Fibroblast of pulmonary artery (primary cell): Measurements from ENCODE around the gene CTNND1.

Experiments used
- DNase-seq: peaks from one replicate; pipeline ENCODE4 v3.0.0-alpha.2; 2010; ENCODE audit warnings: low read depth
- H3K4me3 ChIP-seq: replicated peaks from 2 replicates; pipeline ENCODE4 v1.5.1; 2011; ENCODE audit warnings: low read depth, mild to moderate bottlenecking, control low read depth, low read length, moderate library complexity
- TF ChIP-seq, protein P1 (sequence below): IDR thresholded peaks from 2 replicates; pipeline ENCODE4 v1.5.1; 2011; ENCODE audit warnings: mild to moderate bottlenecking, control low read depth, low read length, inconsistent platforms; ENCODE audit errors: missing control alignments

The CTNND1 gene

DNA sequence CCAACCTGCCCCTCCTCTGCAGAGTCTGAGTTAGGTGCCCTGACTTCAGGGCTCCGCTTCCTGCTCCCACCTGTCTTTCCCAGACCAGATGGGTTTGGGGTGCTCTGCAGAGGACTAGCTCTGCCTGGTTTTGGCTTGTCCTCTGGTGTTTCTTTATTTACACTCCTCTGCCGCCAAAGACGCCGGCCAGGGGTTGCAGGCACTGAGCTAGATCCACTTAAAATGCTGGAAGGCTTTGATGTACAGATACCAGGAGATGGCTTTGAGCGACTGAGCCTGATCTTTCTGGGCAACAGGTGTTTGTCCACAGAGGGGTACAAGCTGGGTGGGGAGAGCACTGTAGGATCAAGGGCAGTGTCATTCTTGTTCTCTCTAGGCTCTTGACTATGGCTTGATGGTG, 16.4 kb upstream of the CTNND1 start:
- TF ChIP-seq, protein P1, sequence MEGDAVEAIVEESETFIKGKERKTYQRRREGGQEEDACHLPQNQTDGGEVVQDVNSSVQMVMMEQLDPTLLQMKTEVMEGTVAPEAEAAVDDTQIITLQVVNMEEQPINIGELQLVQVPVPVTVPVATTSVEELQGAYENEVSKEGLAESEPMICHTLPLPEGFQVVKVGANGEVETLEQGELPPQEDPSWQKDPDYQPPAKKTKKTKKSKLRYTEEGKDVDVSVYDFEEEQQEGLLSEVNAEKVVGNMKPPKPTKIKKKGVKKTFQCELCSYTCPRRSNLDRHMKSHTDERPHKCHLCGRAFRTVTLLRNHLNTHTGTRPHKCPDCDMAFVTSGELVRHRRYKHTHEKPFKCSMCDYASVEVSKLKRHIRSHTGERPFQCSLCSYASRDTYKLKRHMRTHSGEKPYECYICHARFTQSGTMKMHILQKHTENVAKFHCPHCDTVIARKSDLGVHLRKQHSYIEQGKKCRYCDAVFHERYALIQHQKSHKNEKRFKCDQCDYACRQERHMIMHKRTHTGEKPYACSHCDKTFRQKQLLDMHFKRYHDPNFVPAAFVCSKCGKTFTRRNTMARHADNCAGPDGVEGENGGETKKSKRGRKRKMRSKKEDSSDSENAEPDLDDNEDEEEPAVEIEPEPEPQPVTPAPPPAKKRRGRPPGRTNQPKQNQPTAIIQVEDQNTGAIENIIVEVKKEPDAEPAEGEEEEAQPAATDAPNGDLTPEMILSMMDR = no peak
- no peak for DNase-seq
- H3K4me3 ChIP-seq = no peak overlapping the region

DNA sequence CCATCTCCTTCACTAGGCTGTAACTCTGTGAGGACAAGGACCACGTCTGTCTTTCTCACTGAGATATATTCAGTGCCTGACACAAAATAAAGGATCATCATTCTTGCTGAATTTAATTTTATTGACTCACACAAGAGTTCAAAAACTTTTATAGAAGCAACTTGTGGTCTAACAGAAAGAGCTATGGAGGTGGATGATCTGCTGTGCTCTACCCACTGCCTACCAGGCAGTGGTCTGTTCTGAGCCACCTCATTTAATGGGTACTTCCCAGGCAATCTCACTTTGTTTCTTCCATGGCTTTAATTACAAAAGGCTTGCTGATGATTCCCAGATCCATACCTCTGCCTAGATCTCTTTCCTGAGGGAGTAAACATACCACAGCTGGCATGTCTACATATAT, 14.7 kb upstream of the CTNND1 start:
- TF ChIP-seq, protein P1 = no peak
- no peak overlapping the region for H3K4me3 ChIP-seq
- no peak for DNase-seq

DNA sequence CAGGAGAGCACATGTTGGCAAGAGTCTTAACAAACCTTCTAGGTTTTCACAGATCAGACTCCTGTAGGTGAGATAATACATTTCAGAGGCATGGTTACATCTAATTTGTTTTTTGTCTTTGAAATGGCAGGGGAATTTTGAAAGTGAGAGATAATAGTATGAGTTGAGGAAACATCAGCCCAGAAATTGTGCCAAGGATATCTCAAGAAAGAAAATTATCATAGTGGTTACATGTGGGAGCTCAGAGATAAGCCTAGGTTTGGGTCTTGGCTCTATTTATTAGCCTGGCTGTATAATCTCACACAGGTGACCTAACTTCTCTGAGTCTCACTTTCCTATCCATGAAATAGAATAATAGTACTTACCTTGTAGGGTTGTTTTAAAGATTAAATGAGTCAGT, 10.4 kb upstream of the CTNND1 start:
- no peak overlapping the region for H3K4me3 ChIP-seq
- TF ChIP-seq, protein P1 = no peak
- DNase-seq = no peak

DNA sequence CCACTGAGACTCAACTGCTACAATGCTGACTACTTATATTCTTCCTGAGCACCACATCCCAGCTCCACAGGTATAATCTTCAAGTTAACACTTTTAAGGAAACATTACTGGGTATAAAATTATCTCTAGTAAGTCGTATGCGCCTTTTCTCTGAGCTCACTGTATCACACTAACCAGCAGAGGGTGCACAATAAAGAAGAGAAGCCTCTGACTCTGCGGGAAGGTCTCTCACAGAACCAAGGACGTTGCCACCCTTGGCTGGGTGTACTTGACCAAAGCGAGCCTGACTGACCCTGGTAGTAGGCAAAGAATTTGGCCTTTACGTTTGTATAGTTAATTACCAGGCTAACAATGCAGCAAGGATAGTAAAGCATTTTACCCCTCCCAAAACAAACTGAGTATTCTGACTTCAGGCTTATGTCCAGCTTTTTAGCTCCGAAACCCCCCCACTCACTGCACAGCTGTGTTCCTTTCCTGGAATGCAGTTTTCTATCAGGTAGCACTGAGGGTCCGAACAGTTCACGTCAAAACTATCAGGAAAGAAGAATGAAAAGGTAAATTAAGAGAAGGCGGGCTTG, 9.8 kb upstream of the CTNND1 start, which contains the start of gene BTBD18:
BTBD18 (minus strand) TSS at position 144 of the 578 bp plus-strand sequence. CDS start 631 bp downstream, outside the sequence.
- TF ChIP-seq, protein P1 = peak; percentile 65
- peak; percentile 77 for DNase-seq
- H3K4me3 ChIP-seq = no peak within 1 kb of the TSS

DNA sequence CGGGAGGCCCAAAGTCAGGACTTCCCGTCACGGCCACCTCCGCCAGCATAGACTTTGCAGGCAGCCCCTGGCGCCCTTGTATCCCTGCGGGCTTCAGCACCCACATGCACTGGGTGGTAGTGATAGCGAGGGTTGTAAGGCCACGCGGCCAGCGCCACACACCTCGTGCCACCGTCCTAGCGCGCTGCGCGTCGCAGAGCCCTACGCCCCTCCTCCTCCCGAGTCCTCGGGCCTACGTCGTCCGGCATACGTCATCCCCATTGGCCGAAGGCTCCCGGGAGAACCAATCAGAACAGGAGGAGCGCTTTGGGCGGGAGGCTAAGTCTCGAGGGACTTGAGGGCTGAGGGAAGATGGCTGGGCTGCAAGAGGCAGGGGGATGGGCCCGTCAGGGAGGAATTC, 8.6 kb upstream of the CTNND1 start:
- DNase-seq = no peak
- TF ChIP-seq, protein P1 = no peak
- no peak overlapping the region for H3K4me3 ChIP-seq

DNA sequence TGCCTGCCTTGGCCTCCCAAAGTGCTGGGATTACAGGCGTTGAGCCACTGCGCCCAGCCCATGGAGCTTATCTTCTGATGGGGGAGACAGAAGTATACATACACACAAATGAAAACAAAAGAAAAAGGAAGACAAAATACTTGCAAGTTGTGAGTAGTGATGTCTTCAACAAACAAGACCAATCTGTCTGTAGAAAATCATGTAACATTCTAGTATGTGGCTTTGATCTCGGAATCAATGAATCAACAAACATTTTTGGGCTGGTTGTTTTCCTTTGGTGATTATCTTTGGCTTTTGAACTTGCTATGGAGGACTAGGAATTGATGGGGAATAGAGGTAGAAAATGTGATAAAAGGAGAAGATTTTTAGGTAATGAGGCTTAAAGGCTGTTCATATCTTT, 3.4 kb upstream of the CTNND1 start:
- no peak for DNase-seq
- H3K4me3 ChIP-seq = no peak overlapping the region
- TF ChIP-seq, protein P1 = no peak

DNA sequence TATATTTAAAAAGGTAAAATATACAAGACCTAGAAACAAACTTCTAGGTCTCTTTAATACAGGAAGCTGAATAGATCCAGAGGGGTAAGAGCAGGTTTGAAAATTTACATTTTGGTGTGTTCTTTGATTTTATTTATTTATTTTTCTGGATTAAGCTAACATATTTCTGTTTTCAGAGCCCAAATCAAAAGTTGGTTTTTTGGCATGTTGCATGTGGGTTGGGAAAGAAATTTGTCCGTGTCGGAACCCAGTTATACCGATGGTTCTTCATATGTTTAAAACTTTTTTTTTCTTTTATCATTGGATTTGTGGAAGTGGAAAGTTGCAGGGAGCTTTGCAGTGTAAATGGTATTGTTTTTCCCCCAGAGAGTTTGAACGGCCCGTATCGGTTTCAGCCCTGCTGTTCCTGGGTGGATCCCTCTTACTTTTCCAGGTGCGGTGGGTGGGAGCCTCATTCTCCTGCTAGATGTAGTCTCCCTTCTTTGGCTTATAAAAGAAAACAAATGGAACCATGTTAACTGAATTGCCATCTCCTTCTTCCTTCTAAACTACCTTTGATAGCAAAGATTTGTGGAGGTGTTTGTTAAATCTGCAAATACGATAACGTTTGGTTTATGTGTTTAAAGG, 746 bp downstream of the CTNND1 start:
- TF ChIP-seq, protein P1 = no peak
- DNase-seq = no peak
- peak overlapping the region; percentile 71 for H3K4me3 ChIP-seq
